Measurements from ENCODE around the gene CDC25A. TPM values are rescaled to one million over a fixed set of nuclear protein-coding genes. Genes with fewer than 3 reads are reported as not detected.
A peak's percentile ranks its signal among the peaks of the same experiment; 100 is the strongest.

CDC25A gene
- total RNA-seq, 1 donor from 2014 or later, result 20.5 TPM

GRCh38 chr3:48187579-48188265 lies 495 bp downstream of the CDC25A start:
- H3K9me3 Mint-ChIP-seq (ENCODE audit: low read depth), result no peaks in the 10 kb centered on the region
- no peak for TF ChIP-seq CTCF (IDR thresholded peaks at IDR 0.05; ENCODE audit: unreplicated experiment)
- H3K4me1 Mint-ChIP-seq (ENCODE audit: low read depth), result peaks cover 12% of the 10 kb centered on the region
- H3K4me3 Mint-ChIP-seq (ENCODE audit: low read depth), result peak overlapping the region; percentile 89
- DNase-seq (ENCODE audit: low spot score, unreplicated experiment), result peak; percentile 26
- peak overlapping the region; percentile 91 for H3K27ac Mint-ChIP-seq
- no peaks in the 10 kb centered on the region for H3K27me3 Mint-ChIP-seq
- H3K36me3 Mint-ChIP-seq (ENCODE audit: insufficient read depth), result peaks cover 6% of the 10 kb centered on the region

- Mint-ChIP-seq H3K27ac (peak overlapping the region; percentile 86), H3K27me3 (no peaks in the 10 kb centered on the region), H3K9me3 (ENCODE audit: low read depth) (no peaks in the 10 kb centered on the region), H3K36me3 (ENCODE audit: insufficient read depth) (peaks cover 9% of the 10 kb centered on the region), H3K4me3 (ENCODE audit: low read depth) (peak overlapping the region; percentile 88), H3K4me1 (ENCODE audit: low read depth) (peaks cover 12% of the 10 kb centered on the region)
- DNase-seq (ENCODE audit: low spot score, unreplicated experiment), result no peak
- TF ChIP-seq CTCF (IDR thresholded peaks at IDR 0.05; ENCODE audit: unreplicated experiment), result no peak
Observed at GRCh38 chr3:48187301-48187578, 977 bp downstream of the CDC25A start.

GRCh38 chr3:48186631-48187300 lies 1.5 kb downstream of the CDC25A start:
- Mint-ChIP-seq H3K27ac (peak overlapping the region; percentile 86), H3K4me3 (ENCODE audit: low read depth) (peak overlapping the region; percentile 88), H3K36me3 (ENCODE audit: insufficient read depth) (peaks cover 9% of the 10 kb centered on the region), H3K27me3 (no peaks in the 10 kb centered on the region), H3K9me3 (ENCODE audit: low read depth) (no peaks in the 10 kb centered on the region), H3K4me1 (ENCODE audit: low read depth) (peaks cover 12% of the 10 kb centered on the region)
- no peak for TF ChIP-seq CTCF (IDR thresholded peaks at IDR 0.05; ENCODE audit: unreplicated experiment)
- DNase-seq (ENCODE audit: low spot score, unreplicated experiment), result no peak

GRCh38 chr3:48185129-48185528 lies 3.1 kb downstream of the CDC25A start:
- Mint-ChIP-seq H3K4me1 (ENCODE audit: low read depth) (peaks cover 12% of the 10 kb centered on the region), H3K36me3 (ENCODE audit: insufficient read depth) (peaks cover 15% of the 10 kb centered on the region), H3K27ac (peak overlapping the region; percentile 71), H3K9me3 (ENCODE audit: low read depth) (no peaks in the 10 kb centered on the region), H3K4me3 (ENCODE audit: low read depth) (no peak overlapping the region), H3K27me3 (no peaks in the 10 kb centered on the region)
- no peak for TF ChIP-seq CTCF (IDR thresholded peaks at IDR 0.05; ENCODE audit: unreplicated experiment)
- DNase-seq (ENCODE audit: low spot score, unreplicated experiment), result no peak

- H3K27ac Mint-ChIP-seq, result no peak overlapping the region
- H3K36me3 Mint-ChIP-seq (ENCODE audit: insufficient read depth), result peaks cover 15% of the 10 kb centered on the region
Observed at GRCh38 chr3:48184299-48184698, 3.9 kb downstream of the CDC25A start.

More at GRCh38 chr3:48184299-48184698, 3.9 kb downstream of the CDC25A start:
- no peaks in the 10 kb centered on the region for H3K9me3 Mint-ChIP-seq (ENCODE audit: low read depth)
- peaks cover 12% of the 10 kb centered on the region for H3K4me1 Mint-ChIP-seq (ENCODE audit: low read depth)
- no peak for TF ChIP-seq CTCF (IDR thresholded peaks at IDR 0.05; ENCODE audit: unreplicated experiment)
- no peaks in the 10 kb centered on the region for H3K27me3 Mint-ChIP-seq
- DNase-seq (ENCODE audit: low spot score, unreplicated experiment), result no peak
- H3K4me3 Mint-ChIP-seq (ENCODE audit: low read depth), result no peak overlapping the region
